Stomach (tissue), 4 donors: ENCODE results near the gene NKX6-2.

Experiments used
- CTCF ChIP-seq, 7 experiments: fragments of 450-650 bp in 4 of 7; fragments of 200-600 bp in 3 of 7; sonication (generic) in 3 of 7; IDR thresholded peaks; one replicate each; pipeline ENCODE4 v1.5.1; 2016 to 2019; ENCODE audit warnings: antibody characterized with exemption in 7 of 7, control low read depth in 2 of 7, mild to moderate bottlenecking in 1 of 7
- POLR2A ChIP-seq, 4 donors: fragments of 450-650 bp; IDR thresholded peaks; one replicate each; pipeline ENCODE4 v1.6.1; 2016; ENCODE audit warnings: antibody characterized with exemption in 4 of 4, control low read depth in 2 of 4, mild to moderate bottlenecking in 1 of 4, moderate library complexity in 1 of 4
- POLR2AphosphoS5 ChIP-seq, 3 donors: sonication (generic); formaldehyde crosslinking; IDR thresholded peaks; one replicate each; pipeline ENCODE4 v1.6.1; 2016; ENCODE audit warnings: antibody characterized with exemption in 3 of 3

GRCh38 chr10:132764108-132764507 lies 21.8 kb downstream of the NKX6-2 start:
- TF ChIP-seq CTCF (IDR thresholded peaks at IDR 0.05), result no peak
- no peak for TF ChIP-seq POLR2A (IDR thresholded peaks at IDR 0.05)
- no peak for TF ChIP-seq POLR2AphosphoS5 (IDR thresholded peaks at IDR 0.05)
